HepG2 (cell line): ENCODE data around the gene CYB5D1. TPM values are rescaled to one million over a fixed set of nuclear protein-coding genes. Genes with fewer than 3 reads are reported as not detected.

Experiments used
- HNRNPLL ChIP-seq: fragments of 200-400 bp; formaldehyde crosslinking; IDR thresholded peaks from 2 replicates; pipeline ENCODE4 v1.6.1; 2017; ENCODE audit warnings: mild to moderate bottlenecking, low read depth, low read length; ENCODE audit not compliant: poor library complexity, severe bottlenecking
- KDM2A ChIP-seq: sonication (generic); formaldehyde crosslinking; IDR thresholded peaks from 2 replicates; pipeline ENCODE4 v1.4.0; 2020; ENCODE audit warnings: low read depth, missing genetic modification reagents, borderline replicate concordance
- SRF ChIP-seq: IDR thresholded peaks from 2 replicates; pipeline ENCODE4 v1.6.1; 2011; ENCODE audit warnings: mild to moderate bottlenecking, low read depth, low read length, moderate library complexity
- ZNF282 ChIP-seq: fragments of 450-650 bp; IDR thresholded peaks from 2 replicates; pipeline ENCODE4 v1.6.1; 2018; ENCODE audit not compliant: partially characterized antibody
- ZNF530 ChIP-seq: sonication (generic); formaldehyde crosslinking; IDR thresholded peaks from 2 replicates; pipeline ENCODE4 v1.5.0; 2020; ENCODE audit warnings: low read depth, mild to moderate bottlenecking, missing genetic modification reagents
- ZNF563 ChIP-seq: sonication (generic); formaldehyde crosslinking; IDR thresholded peaks from 2 replicates; pipeline ENCODE4 v1.8.0; 2022; ENCODE audit warnings: mild to moderate bottlenecking, moderate library complexity, missing genetic modification reagents
- ZNF598 ChIP-seq: sonication (generic); formaldehyde crosslinking; IDR thresholded peaks from 2 replicates; pipeline ENCODE4 v1.5.1; 2020; ENCODE audit warnings: mild to moderate bottlenecking, missing genetic modification reagents, borderline replicate concordance
- polyA plus RNA-seq, 8 experiments: library from polyadenylated mRNA; depleted of rRNA in 3 of 8; stranded (reverse) in 7 of 8; unstranded in 1 of 8; fragments of >200 nt; fragmentation: Illumina TruSeq in 4 of 8; extraction: Trizol in 4 of 8; gene quantifications; 2 replicates each; pipeline versions ENCODE4 v1.2.1 to v1.2.3, GENCODE V29; 2011 to 2016; ENCODE audit warnings: low read depth in 4 of 8, missing spikeins in 1 of 8, mixed read lengths in 1 of 8; ENCODE audit not compliant: insufficient read depth in 1 of 8
- total RNA-seq, 5 experiments: library from RNA; depleted of rRNA; stranded (reverse); fragments of >200 nt; fragmentation: Illumina TruSeq; extraction: Trizol; gene quantifications; 2 replicates each; pipeline ENCODE4 v1.2.3, GENCODE V29; 2016; ENCODE audit warnings: low read depth in 1 of 5
- TF ChIP-seq, protein P1 (sequence below): sonication (generic); formaldehyde crosslinking; IDR thresholded peaks from 2 replicates; pipeline ENCODE4 v1.4.0; 2020; ENCODE audit warnings: missing genetic modification reagents
- TF ChIP-seq, protein P2 (sequence below): sonication (generic); formaldehyde crosslinking; IDR thresholded peaks from one replicate; pipeline ENCODE4 v1.5.1; 2020; ENCODE audit warnings: mild to moderate bottlenecking, missing genetic modification reagents; ENCODE audit errors: not compliant biosample characterization
- TF ChIP-seq, protein P3 (sequence below): sonication (generic); formaldehyde crosslinking; IDR thresholded peaks from 2 replicates; pipeline ENCODE4 v1.5.1; 2020; ENCODE audit warnings: missing genetic modification reagents, mild to moderate bottlenecking, borderline replicate concordance

Gene CYB5D1
- total and polyA plus RNA-seq, 2 of the 13 experiments (the other 11 are each of a cell fraction or from before 2014, with no cell fraction given), result 8.9 to 17.0 TPM

DNA sequence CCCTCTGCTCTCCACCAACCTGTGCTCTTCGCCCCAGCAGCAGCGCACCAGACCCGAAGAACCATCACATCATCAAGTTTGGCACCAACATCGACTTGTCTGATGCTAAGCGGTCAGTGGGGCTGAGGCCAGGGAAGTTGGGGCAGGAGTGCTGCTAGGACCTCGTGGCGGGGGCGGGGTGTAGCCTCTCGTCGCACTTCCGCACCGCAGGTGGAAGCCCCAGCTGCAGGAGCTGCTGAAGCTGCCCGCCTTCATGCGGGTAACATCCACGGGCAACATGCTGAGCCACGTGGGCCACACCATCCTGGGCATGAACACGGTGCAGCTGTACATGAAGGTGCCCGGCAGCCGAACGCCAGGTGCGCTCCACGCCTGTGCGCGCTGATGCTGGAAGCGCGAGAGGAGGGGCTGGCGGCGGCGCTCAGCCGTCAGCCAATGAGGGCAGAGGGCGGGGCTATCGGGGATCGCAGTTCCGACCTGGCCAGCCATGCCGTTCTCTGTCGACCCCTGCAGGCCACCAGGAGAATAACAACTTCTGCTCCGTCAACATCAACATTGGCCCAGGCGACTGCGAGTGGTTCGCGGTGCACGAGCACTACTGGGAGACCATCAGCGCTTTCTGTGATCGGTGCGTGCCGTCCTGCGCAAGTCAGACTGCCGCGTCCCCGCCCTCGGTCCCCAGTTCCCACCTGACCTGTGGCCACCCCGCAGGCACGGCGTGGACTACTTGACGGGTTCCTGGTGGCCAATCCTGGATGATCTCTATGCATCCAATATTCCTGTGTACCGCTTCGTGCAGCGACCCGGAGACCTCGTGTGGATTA lies 6.2 kb upstream of the CYB5D1 start (continued):
- TF ChIP-seq ZNF530 (CRISPR knock-in tag) (no peak), ZNF282 (no peak), HNRNPLL (peak; percentile 63), SRF (peak; percentile 11; the same call in 1 of the 2 replicates), ZNF598 (CRISPR knock-in tag) (peak; percentile 58; the same call in 1 of the 2 replicates), KDM2A (CRISPR knock-in tag) (peak; percentile 88), ZNF563 (CRISPR knock-in tag) (no peak)
- TF ChIP-seq, protein P1, sequence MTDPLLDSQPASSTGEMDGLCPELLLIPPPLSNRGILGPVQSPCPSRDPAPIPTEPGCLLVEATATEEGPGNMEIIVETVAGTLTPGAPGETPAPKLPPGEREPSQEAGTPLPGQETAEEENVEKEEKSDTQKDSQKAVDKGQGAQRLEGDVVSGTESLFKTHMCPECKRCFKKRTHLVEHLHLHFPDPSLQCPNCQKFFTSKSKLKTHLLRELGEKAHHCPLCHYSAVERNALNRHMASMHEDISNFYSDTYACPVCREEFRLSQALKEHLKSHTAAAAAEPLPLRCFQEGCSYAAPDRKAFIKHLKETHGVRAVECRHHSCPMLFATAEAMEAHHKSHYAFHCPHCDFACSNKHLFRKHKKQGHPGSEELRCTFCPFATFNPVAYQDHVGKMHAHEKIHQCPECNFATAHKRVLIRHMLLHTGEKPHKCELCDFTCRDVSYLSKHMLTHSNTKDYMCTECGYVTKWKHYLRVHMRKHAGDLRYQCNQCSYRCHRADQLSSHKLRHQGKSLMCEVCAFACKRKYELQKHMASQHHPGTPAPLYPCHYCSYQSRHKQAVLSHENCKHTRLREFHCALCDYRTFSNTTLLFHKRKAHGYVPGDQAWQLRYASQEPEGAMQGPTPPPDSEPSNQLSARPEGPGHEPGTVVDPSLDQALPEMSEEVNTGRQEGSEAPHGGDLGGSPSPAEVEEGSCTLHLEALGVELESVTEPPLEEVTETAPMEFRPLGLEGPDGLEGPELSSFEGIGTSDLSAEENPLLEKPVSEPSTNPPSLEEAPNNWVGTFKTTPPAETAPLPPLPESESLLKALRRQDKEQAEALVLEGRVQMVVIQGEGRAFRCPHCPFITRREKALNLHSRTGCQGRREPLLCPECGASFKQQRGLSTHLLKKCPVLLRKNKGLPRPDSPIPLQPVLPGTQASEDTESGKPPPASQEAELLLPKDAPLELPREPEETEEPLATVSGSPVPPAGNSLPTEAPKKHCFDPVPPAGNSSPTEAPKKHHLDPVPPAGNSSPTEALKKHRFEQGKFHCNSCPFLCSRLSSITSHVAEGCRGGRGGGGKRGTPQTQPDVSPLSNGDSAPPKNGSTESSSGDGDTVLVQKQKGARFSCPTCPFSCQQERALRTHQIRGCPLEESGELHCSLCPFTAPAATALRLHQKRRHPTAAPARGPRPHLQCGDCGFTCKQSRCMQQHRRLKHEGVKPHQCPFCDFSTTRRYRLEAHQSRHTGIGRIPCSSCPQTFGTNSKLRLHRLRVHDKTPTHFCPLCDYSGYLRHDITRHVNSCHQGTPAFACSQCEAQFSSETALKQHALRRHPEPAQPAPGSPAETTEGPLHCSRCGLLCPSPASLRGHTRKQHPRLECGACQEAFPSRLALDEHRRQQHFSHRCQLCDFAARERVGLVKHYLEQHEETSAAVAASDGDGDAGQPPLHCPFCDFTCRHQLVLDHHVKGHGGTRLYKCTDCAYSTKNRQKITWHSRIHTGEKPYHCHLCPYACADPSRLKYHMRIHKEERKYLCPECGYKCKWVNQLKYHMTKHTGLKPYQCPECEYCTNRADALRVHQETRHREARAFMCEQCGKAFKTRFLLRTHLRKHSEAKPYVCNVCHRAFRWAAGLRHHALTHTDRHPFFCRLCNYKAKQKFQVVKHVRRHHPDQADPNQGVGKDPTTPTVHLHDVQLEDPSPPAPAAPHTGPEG (CRISPR knock-in tag), result no peak
- TF ChIP-seq, protein P2, sequence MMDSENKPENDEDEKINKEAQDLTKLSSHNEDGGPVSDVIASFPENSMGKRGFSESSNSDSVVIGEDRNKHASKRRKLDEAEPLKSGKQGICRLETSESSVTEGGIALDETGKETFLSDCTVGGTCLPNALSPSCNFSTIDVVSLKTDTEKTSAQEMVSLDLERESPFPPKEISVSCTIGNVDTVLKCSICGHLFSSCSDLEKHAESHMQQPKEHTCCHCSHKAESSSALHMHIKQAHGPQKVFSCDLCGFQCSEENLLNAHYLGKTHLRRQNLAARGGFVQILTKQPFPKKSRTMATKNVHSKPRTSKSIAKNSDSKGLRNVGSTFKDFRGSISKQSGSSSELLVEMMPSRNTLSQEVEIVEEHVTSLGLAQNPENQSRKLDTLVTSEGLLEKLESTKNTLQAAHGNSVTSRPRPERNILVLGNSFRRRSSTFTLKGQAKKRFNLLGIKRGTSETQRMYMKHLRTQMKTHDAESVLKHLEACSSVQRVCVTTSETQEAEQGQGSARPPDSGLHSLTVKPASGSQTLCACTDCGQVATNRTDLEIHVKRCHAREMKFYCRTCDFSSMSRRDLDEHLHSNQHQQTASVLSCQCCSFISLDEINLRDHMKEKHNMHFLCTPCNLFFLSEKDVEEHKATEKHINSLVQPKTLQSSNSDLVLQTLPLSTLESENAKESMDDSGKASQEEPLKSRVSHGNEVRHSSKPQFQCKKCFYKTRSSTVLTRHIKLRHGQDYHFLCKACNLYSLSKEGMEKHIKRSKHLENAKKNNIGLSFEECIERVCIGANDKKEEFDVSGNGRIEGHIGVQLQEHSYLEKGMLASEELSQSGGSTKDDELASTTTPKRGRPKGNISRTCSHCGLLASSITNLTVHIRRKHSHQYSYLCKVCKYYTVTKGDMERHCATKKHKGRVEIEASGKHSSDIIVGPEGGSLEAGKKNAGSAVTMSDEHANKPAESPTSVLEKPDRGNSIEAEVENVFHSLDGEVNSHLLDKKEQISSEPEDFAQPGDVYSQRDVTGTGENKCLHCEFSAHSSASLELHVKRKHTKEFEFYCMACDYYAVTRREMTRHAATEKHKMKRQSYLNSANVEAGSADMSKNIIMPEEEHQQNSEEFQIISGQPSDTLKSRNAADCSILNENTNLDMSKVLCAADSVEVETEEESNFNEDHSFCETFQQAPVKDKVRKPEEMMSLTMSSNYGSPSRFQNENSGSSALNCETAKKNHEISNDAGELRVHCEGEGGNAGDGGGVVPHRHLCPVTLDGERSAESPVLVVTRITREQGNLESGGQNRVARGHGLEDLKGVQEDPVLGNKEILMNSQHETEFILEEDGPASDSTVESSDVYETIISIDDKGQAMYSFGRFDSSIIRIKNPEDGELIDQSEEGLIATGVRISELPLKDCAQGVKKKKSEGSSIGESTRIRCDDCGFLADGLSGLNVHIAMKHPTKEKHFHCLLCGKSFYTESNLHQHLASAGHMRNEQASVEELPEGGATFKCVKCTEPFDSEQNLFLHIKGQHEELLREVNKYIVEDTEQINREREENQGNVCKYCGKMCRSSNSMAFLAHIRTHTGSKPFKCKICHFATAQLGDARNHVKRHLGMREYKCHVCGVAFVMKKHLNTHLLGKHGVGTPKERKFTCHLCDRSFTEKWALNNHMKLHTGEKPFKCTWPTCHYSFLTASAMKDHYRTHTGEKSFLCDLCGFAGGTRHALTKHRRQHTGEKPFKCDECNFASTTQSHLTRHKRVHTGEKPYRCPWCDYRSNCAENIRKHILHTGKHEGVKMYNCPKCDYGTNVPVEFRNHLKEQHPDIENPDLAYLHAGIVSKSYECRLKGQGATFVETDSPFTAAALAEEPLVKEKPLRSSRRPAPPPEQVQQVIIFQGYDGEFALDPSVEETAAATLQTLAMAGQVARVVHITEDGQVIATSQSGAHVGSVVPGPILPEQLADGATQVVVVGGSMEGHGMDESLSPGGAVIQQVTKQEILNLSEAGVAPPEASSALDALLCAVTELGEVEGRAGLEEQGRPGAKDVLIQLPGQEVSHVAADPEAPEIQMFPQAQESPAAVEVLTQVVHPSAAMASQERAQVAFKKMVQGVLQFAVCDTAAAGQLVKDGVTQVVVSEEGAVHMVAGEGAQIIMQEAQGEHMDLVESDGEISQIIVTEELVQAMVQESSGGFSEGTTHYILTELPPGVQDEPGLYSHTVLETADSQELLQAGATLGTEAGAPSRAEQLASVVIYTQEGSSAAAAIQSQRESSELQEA, result peak; percentile 54
- TF ChIP-seq, protein P3, sequence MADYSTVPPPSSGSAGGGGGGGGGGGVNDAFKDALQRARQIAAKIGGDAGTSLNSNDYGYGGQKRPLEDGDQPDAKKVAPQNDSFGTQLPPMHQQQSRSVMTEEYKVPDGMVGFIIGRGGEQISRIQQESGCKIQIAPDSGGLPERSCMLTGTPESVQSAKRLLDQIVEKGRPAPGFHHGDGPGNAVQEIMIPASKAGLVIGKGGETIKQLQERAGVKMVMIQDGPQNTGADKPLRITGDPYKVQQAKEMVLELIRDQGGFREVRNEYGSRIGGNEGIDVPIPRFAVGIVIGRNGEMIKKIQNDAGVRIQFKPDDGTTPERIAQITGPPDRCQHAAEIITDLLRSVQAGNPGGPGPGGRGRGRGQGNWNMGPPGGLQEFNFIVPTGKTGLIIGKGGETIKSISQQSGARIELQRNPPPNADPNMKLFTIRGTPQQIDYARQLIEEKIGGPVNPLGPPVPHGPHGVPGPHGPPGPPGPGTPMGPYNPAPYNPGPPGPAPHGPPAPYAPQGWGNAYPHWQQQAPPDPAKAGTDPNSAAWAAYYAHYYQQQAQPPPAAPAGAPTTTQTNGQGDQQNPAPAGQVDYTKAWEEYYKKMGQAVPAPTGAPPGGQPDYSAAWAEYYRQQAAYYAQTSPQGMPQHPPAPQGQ, result no peak
